NCI-H1092 (cell line): ENCODE results near the gene FOXD4L3.
"Not testable (repeated sequence)": the region's sequence is repeated elsewhere in the genome, so short reads cannot be mapped to it uniquely, and the experiment has no call there.

Experiments used
- DNase-seq: peaks from one replicate; lab custom pipeline; 2025; lab: John Stamatoyannopoulos, UW

The FOXD4L3 gene

GRCh38 chr9:68351689-68352088 lies 49.0 kb downstream of the FOXD4L3 start:
- not testable (repeated sequence) for DNase-seq
